NCI-H510A (cell line): ENCODE data around the gene DNAH1.
"Not testable (repeated sequence)": the region's sequence is repeated elsewhere in the genome, so short reads cannot be mapped to it uniquely, and the experiment has no call there.

Experiments used
- DNase-seq: peaks from one replicate; lab custom pipeline; 2025; lab: John Stamatoyannopoulos, UW

Gene DNAH1

GRCh38 chr3:52315977-52316764 lies at the start of gene DNAH1:
DNAH1 (plus strand) TSS chr3:52316319; CDS start chr3:52322443, 6,124 bp downstream.
- no peak for DNase-seq

- no peak for DNase-seq
These were observed 48.1 kb upstream of the DNAH1 start for GRCh38 chr3:52268036-52268435.

- no peak for DNase-seq
These were observed 46.3 kb upstream of the DNAH1 start for GRCh38 chr3:52269776-52270175.

GRCh38 chr3:52270252-52270754 lies 45.8 kb upstream of the DNAH1 start:
- DNase-seq, result no peak

- not testable (repeated sequence) for DNase-seq
These were observed 43.9 kb upstream of the DNAH1 start for GRCh38 chr3:52272172-52272571.

GRCh38 chr3:52272831-52273230 lies 43.3 kb upstream of the DNAH1 start:
- no peak for DNase-seq

- not testable (repeated sequence) for DNase-seq
These were observed 41.3 kb upstream of the DNAH1 start for GRCh38 chr3:52274781-52275180.

- peak; percentile 27 for DNase-seq
These were observed 38.8 kb upstream of the DNAH1 start for GRCh38 chr3:52277071-52277964.

- no peak for DNase-seq
These were observed 38.1 kb upstream of the DNAH1 start for GRCh38 chr3:52277972-52278509.

- DNase-seq, result peak; percentile 78
These were observed 37.5 kb upstream of the DNAH1 start, which contains the start of gene WDR82 for GRCh38 chr3:52278510-52279069. WDR82 (minus strand) TSS chr3:52278649; CDS start chr3:52278361, 288 bp downstream.

GRCh38 chr3:52279596-52279995 lies 36.5 kb upstream of the DNAH1 start:
- no peak for DNase-seq

- DNase-seq, result no peak
These were observed 36.1 kb upstream of the DNAH1 start for GRCh38 chr3:52280050-52280461.

- DNase-seq, result no peak
These were observed 33.9 kb upstream of the DNAH1 start for GRCh38 chr3:52281981-52282801.

- no peak for DNase-seq
These were observed 32.8 kb upstream of the DNAH1 start for GRCh38 chr3:52283306-52283705.

- not testable (repeated sequence) for DNase-seq
These were observed 32.1 kb upstream of the DNAH1 start for GRCh38 chr3:52284051-52284450.

- no peak for DNase-seq
These were observed 29.4 kb upstream of the DNAH1 start for GRCh38 chr3:52286777-52287110.

GRCh38 chr3:52288674-52289073 lies 27.4 kb upstream of the DNAH1 start:
- no peak for DNase-seq

GRCh38 chr3:52289338-52289746 lies 26.8 kb upstream of the DNAH1 start:
- no peak for DNase-seq

- no peak for DNase-seq
These were observed 26.1 kb upstream of the DNAH1 start for GRCh38 chr3:52289747-52290595.
